ENCODE data around the gene IDUA.

Gene IDUA

GRCh38 chr4:956531-957230, 30.2 kb upstream of the IDUA start:
- DNase-seq: no peak

GRCh38 chr4:957231-957580, 29.6 kb upstream of the IDUA start:
- no peak for DNase-seq

GRCh38 chr4:957581-958313, 29.1 kb upstream of the IDUA start:
- no peak for DNase-seq

- DNase-seq: no peak
Observed at GRCh38 chr4:958314-958665, 28.6 kb upstream of the IDUA start.

- no peak for DNase-seq
Observed at GRCh38 chr4:958696-959337, 28.0 kb upstream of the IDUA start.

- no peak for DNase-seq
Observed at GRCh38 chr4:959338-960139, 27.3 kb upstream of the IDUA start.

GRCh38 chr4:960140-960635, 26.7 kb upstream of the IDUA start:
- DNase-seq: no peak

GRCh38 chr4:960636-961350, 26.1 kb upstream of the IDUA start:
- no peak for DNase-seq

GRCh38 chr4:961351-962230, 25.3 kb upstream of the IDUA start:
- DNase-seq: no peak

GRCh38 chr4:962231-963208, 24.3 kb upstream of the IDUA start:
- DNase-seq: no peak

GRCh38 chr4:963276-964225, 23.3 kb upstream of the IDUA start:
- DNase-seq: no peak

GRCh38 chr4:964346-965025, 22.4 kb upstream of the IDUA start:
- DNase-seq: no peak

GRCh38 chr4:965048-965765, 21.6 kb upstream of the IDUA start:
- DNase-seq: no peak

- DNase-seq: no peak
Observed at GRCh38 chr4:965766-966134, 21.1 kb upstream of the IDUA start.

GRCh38 chr4:966266-967112, 20.4 kb upstream of the IDUA start:
- no peak for DNase-seq
